T47D (cell line): ENCODE measurements around the gene SMARCA2.
"Not testable (repeated sequence)": the region's sequence is repeated elsewhere in the genome, so short reads cannot be mapped to it uniquely, and the experiment has no call there.

Source experiments
- DNase-seq, 2 experiments: peaks; one replicate each; pipeline versions ENCODE4 v3.0.0 to v3.0.0-alpha.2; 2011 to 2012; ENCODE audit warnings: low read depth in 1 of 2, low spot score in 1 of 2
- JUND ChIP-seq: IDR thresholded peaks from 2 replicates; pipeline ENCODE4 v1.6.1; 2012; ENCODE audit warnings: low read depth
- in situ Hi-C: cut with HindIII; loops from 2 replicates; pipeline ENCODE4 v1.10.0; 2016; ENCODE audit warnings: low sequenced_read_pairs, low pct_unique_long_range_greater_than_20kb

SMARCA2 gene

GRCh38 chr9:2126331-2126803 lies 111.2 kb downstream of the SMARCA2 start:
- no peak for TF ChIP-seq JUND
- in situ Hi-C loops = no loop called here
- no peak for DNase-seq

GRCh38 chr9:2127486-2127885 lies 112.3 kb downstream of the SMARCA2 start:
- in situ Hi-C loops = no loop called here
- no peak for DNase-seq
- TF ChIP-seq JUND = no peak

GRCh38 chr9:2128141-2128540 lies 113.0 kb downstream of the SMARCA2 start:
- DNase-seq = no peak
- no peak for TF ChIP-seq JUND
- in situ Hi-C loops = no loop called here

- in situ Hi-C loops = no loop called here
- no peak for TF ChIP-seq JUND
- DNase-seq = no peak
Observed at GRCh38 chr9:2128618-2129017, 113.5 kb downstream of the SMARCA2 start.

GRCh38 chr9:2130941-2131340 lies 115.8 kb downstream of the SMARCA2 start:
- no peak for TF ChIP-seq JUND
- no peak for DNase-seq
- in situ Hi-C loops = no loop called here

GRCh38 chr9:2132484-2133082 lies 117.4 kb downstream of the SMARCA2 start:
- DNase-seq = peak in 1 of 2 experiments; percentile 45
- no peak for TF ChIP-seq JUND
- in situ Hi-C loops = no loop called here

DNA sequence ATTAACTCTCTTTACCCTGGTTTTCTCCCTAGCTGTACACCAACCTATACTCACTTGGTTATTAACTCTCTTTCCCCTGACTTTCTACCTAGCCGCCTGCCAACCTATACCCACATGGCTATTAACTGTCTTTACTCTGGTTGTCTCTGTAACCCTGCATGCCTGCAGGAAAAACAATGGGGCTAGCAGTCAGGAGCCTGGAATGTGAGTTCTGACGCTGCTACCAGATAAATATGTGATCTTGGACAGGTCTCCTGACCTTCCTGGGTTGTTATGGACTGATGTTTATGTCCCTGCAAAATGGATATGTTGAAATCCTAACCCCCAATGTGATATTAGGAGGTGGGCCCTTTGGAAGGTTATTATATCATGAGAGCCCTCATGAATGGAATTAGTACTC lies 119.2 kb downstream of the SMARCA2 start:
- DNase-seq = no peak
- in situ Hi-C loops = no loop called here
- no peak for TF ChIP-seq JUND

DNA sequence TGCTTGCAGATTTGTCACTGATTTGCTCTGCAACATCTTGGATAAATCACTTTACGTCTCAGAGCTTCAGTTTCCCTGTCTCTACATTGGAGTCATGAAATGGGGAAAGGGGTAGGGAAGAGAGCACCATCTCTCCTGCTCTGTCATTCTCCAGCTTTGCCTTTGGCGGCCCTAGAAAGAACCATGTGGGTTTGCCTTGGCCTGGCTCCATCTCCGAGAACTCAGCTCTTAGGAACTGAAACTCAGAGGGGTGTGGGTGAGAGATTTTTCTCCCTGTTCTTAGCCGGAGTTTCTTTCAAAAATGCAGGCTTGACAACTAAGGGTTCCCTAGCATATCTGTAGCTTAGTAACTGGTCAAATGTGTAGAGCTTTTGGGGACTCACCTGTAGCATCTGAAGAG lies 123.5 kb downstream of the SMARCA2 start:
- in situ Hi-C loops = no loop called here
- DNase-seq = no peak
- TF ChIP-seq JUND = no peak

- no peak for TF ChIP-seq JUND
- in situ Hi-C loops = no loop called here
Observed at GRCh38 chr9:2140600-2141223, 125.6 kb downstream of the SMARCA2 start.

GRCh38 chr9:2142212-2142611 lies 127.1 kb downstream of the SMARCA2 start:
- TF ChIP-seq JUND = no peak
- in situ Hi-C loops = no loop called here
- DNase-seq = no peak

More at GRCh38 chr9:2140600-2141223, 125.6 kb downstream of the SMARCA2 start:
- DNase-seq = no peak

DNA sequence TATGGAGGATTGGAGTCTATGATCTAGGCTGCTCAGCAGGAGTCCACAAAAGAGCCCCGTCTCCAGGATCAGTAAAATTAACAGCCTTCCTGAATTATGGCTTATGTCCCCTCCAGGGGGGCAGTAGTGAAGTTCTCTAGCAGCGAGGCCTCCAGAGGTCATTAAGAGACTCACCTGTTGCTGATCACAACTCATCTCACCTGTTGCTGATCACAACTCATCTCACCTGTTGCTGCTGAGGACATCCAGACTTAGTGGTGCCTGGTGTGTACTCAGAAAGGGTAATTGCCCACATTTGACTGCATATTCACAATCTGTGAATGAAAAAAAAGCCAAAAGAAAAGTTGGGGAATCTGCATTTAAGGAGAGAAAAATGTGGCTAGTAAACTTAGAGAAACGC lies 129.5 kb downstream of the SMARCA2 start:
- in situ Hi-C loops = no loop called here
- DNase-seq = no peak

GRCh38 chr9:2145746-2146145 lies 130.6 kb downstream of the SMARCA2 start:
- TF ChIP-seq JUND = no peak
- in situ Hi-C loops = no loop called here
- DNase-seq = no peak

More for the DNA sequence above, 129.5 kb downstream of the SMARCA2 start:
- TF ChIP-seq JUND = no peak

- in situ Hi-C loops, DNase-seq: not testable (repeated sequence)
Observed at GRCh38 chr9:2146700-2147099, 131.6 kb downstream of the SMARCA2 start.

- no peak for TF ChIP-seq JUND
- in situ Hi-C loops = no loop called here
- DNase-seq = no peak
Observed at GRCh38 chr9:2150338-2150737, 135.2 kb downstream of the SMARCA2 start.
